A673 (cell line): ENCODE results near the gene PTCH1. TPM values are rescaled to one million over a fixed set of nuclear protein-coding genes. Genes with fewer than 3 reads are reported as not detected.
A peak's percentile ranks its signal among the peaks of the same experiment; 100 is the strongest.

ENCODE experiments used
- BruUV-seq: library from RNA; stranded (reverse); fragments of 400-500 nt; replicated peaks from 2 replicates; lab custom pipeline; 2021; lab: Mats Ljungman, UMichigan
- CTCF ChIA-PET: fragments of 300-600 bp; sonication (Branson Sonifier 250); formaldehyde crosslinking; loops from one replicate; lab custom pipeline; 2022; ENCODE audit warnings: antibody characterized with exemption; lab: Charles Lee
- POLR2A ChIA-PET: fragments of 300-600 bp; sonication (Branson Sonifier 250); formaldehyde crosslinking; loops from one replicate; lab custom pipeline; 2022; ENCODE audit warnings: antibody characterized with exemption; ENCODE audit not compliant: low non-redundant PET; lab: Charles Lee
- DNase-seq: peaks from one replicate; pipeline ENCODE4 v3.0.0-alpha.2; 2015; ENCODE audit warnings: low spot score
- H3K27ac ChIP-seq: fragments of 200-600 bp; sonication (generic); 2 replicates; pipeline ENCODE4 v1.5.1; 2016; ENCODE audit warnings: mixed run types, low read depth, mild to moderate bottlenecking, mixed read lengths, antibody characterized with exemption, low read length; ENCODE audit not compliant: poor library complexity, severe bottlenecking
- H3K27me3 ChIP-seq: fragments of 200-600 bp; sonication (generic); replicated peaks from 2 replicates; pipeline ENCODE4 v1.6.1; 2017; ENCODE audit warnings: mixed run types, low read depth, mild to moderate bottlenecking, mixed read lengths, antibody characterized with exemption, low read length; ENCODE audit not compliant: insufficient read depth, poor library complexity
- H3K36me3 ChIP-seq: fragments of 200-600 bp; sonication (generic); 2 replicates; pipeline ENCODE4 v1.6.1; 2016; ENCODE audit warnings: mixed run types, mild to moderate bottlenecking, mixed read lengths, antibody characterized with exemption, low read length; ENCODE audit not compliant: insufficient read depth, poor library complexity, severe bottlenecking
- H3K4me1 ChIP-seq: fragments of 200-600 bp; sonication (generic); 2 replicates; pipeline ENCODE4 v1.6.1; 2017; ENCODE audit warnings: mixed run types, mild to moderate bottlenecking, mixed read lengths, antibody characterized with exemption, low read length; ENCODE audit not compliant: insufficient read depth, poor library complexity, severe bottlenecking
- H3K4me3 ChIP-seq: fragments of 200-600 bp; sonication (generic); 2 replicates; pipeline ENCODE4 v1.5.1; 2016; ENCODE audit warnings: low read depth, mixed run types, mild to moderate bottlenecking, mixed read lengths, low read length; ENCODE audit not compliant: poor library complexity, severe bottlenecking
- H3K9me3 ChIP-seq: fragments of 200-600 bp; sonication (generic); 2 replicates; pipeline ENCODE4 v1.6.1; 2016; ENCODE audit warnings: mixed run types, low read depth, mild to moderate bottlenecking, mixed read lengths, antibody characterized with exemption, low read length; ENCODE audit not compliant: poor library complexity, severe bottlenecking
- EZH2 ChIP-seq: fragments of 200-600 bp; sonication (generic); IDR thresholded peaks from 2 replicates; pipeline ENCODE4 v1.6.1; 2017; ENCODE audit warnings: borderline replicate concordance, low read depth, mild to moderate bottlenecking, mixed read lengths, antibody characterized with exemption, low read length; ENCODE audit not compliant: poor library complexity, severe bottlenecking
- intact Hi-C: fragments of 100-400 bp; cut with micrococcal nuclease; formaldehyde crosslinking; loops from one replicate; pipeline ENCODE4 v1.10.0; 2022; ENCODE audit not compliant: unreplicated experiment
- total RNA-seq: library from RNA; stranded (reverse); gene quantifications from 2 replicates; pipeline ENCODE4 v1.2.3, GENCODE V29; 2021
- TF ChIP-seq, protein P1 (sequence below): fragments of 300-800, 200-600 bp; sonication (generic); conservative IDR thresholded peaks from 2 replicates; pipeline ENCODE4 v1.5.1; 2017; ENCODE audit warnings: low read depth, mild to moderate bottlenecking, antibody characterized with exemption, low read length, moderate library complexity, mixed read lengths

PTCH1 gene
- total RNA-seq, 1 experiment from 2014 or later: 36.5 TPM

DNA sequence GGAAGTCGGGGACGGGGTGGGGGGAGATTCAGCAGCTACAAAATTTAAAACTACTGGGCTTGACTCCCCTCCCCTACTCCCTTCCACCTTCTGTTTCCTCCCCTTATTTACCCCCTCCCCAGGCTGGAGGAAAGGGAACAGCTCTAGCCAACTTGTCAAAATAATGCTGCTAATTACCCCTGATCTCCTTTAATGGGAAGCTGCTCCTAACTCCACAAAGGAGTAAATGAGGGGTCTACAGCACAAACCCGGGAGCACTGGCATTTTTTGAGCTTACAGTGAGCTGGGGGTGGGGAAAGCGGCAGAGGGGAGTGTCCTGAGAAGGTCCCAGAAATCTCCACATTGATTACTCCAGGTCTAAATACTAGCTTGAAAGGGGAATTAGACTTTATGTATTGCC lies 3.1 kb downstream of the PTCH1 start:
- TF ChIP-seq, protein P1, sequence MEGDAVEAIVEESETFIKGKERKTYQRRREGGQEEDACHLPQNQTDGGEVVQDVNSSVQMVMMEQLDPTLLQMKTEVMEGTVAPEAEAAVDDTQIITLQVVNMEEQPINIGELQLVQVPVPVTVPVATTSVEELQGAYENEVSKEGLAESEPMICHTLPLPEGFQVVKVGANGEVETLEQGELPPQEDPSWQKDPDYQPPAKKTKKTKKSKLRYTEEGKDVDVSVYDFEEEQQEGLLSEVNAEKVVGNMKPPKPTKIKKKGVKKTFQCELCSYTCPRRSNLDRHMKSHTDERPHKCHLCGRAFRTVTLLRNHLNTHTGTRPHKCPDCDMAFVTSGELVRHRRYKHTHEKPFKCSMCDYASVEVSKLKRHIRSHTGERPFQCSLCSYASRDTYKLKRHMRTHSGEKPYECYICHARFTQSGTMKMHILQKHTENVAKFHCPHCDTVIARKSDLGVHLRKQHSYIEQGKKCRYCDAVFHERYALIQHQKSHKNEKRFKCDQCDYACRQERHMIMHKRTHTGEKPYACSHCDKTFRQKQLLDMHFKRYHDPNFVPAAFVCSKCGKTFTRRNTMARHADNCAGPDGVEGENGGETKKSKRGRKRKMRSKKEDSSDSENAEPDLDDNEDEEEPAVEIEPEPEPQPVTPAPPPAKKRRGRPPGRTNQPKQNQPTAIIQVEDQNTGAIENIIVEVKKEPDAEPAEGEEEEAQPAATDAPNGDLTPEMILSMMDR: no peak
- TF ChIP-seq EZH2: no peak
- ChIA-PET POLR2A (no interaction called here), CTCF (interaction anchor here (0.6 kb wide), 1 partner anchor 625 kb away, joined by 11 read pairs; no protein-coding TSS in a partner anchor)
- intact Hi-C loops: loop anchor here (10.0 kb wide), 2 partner anchors 241 to 551 kb away; no protein-coding TSS in a partner anchor
- DNase-seq: no peak
- no peaks in the 10 kb centered on the region for H3K36me3 ChIP-seq
- H3K27me3 ChIP-seq: no peaks in the 10 kb centered on the region
- no peak overlapping the region for H3K4me3 ChIP-seq
- no TSS peak for BruUV-seq
- H3K27ac ChIP-seq: no peak overlapping the region
- H3K4me1 ChIP-seq: peaks cover 44% of the 10 kb centered on the region
- no peaks in the 10 kb centered on the region for H3K9me3 ChIP-seq

DNA sequence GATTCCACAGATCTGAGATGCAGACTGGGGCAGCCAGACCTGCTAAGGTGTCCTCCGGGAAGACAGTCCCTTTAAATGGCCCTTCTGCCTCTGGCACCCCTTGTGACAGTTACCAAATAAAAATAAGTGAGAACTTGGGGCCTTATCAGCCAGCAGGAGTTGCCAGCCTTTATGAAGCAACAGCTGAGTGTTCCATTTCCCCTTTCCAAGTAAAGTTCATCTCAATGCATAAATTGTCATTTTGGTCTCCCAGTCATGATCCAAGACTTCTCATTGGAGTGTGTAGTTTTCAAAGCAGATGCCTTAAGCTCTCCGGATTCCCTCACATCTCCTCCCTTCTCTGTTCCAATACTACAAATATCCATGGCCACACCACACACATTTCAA lies 4.1 kb downstream of the PTCH1 start:
- no peak for DNase-seq
- H3K9me3 ChIP-seq: no peaks in the 10 kb centered on the region
- ChIA-PET CTCF (no interaction called here), POLR2A (no interaction called here)
- peaks cover 44% of the 10 kb centered on the region for H3K4me1 ChIP-seq
- H3K27ac ChIP-seq: peak overlapping the region; percentile 91
- peak overlapping the region; percentile 84 for H3K4me3 ChIP-seq
- H3K27me3 ChIP-seq: no peaks in the 10 kb centered on the region
- intact Hi-C loops: loop anchor here (10.0 kb wide), 2 partner anchors 242 to 552 kb away; no protein-coding TSS in a partner anchor
- no peaks in the 10 kb centered on the region for H3K36me3 ChIP-seq
- BruUV-seq: no TSS peak
- TF ChIP-seq, protein P1: no peak
- no peak for TF ChIP-seq EZH2

DNA sequence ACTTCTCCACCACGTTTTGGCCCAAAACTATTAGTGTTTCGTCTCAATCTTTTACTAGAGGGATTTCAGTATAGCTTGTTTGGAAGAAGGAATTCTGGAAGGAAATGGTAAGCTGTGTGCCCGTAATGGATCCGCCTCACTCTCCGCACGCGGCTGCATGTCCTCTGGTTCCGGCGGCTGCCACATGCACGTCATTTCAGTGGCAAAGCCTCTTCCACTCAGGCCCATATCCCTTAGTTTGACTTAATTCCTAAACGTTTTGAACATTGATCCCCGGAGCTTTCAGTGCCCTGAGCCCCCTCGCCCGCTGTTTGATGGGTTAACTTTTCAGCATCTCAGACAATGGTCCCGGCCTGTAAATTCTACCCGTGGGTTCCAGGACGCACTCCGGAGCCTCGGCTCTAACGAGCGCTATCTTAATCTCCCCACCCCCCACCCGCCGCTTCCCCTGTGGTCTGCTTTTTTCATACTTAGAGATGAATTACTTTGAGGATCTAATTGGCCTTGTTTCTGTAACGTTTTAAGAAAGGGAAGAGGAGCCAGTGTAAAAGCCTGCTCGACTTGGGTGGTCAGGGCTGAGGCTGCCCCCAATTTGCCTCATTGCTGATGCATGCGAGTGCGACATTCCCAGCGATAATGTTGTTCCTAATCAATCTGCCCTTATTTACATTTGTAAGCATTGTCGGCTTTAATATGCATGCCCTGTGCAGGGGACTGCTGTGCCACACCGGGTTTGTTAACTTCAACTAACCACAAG lies 4.6 kb downstream of the PTCH1 start:
- DNase-seq: peak; percentile 60
- no peaks in the 10 kb centered on the region for H3K27me3 ChIP-seq
- no peaks in the 10 kb centered on the region for H3K36me3 ChIP-seq
- peaks cover 44% of the 10 kb centered on the region for H3K4me1 ChIP-seq
- peak overlapping the region; percentile 84 for H3K4me3 ChIP-seq
- H3K27ac ChIP-seq: peak overlapping the region; percentile 91
- ChIA-PET CTCF (no interaction called here), POLR2A (no interaction called here)
- no peak for TF ChIP-seq EZH2
- TF ChIP-seq, protein P1: no peak
- H3K9me3 ChIP-seq: no peaks in the 10 kb centered on the region
- intact Hi-C loops: loop anchor here (2.0 to 10.0 kb wide), 3 partner anchors 195 to 553 kb away; partner anchors contain the start of gene FANCC
- no TSS peak for BruUV-seq
